Measurements from ENCODE around the gene DPY19L1. TPM values are rescaled to one million over a fixed set of nuclear protein-coding genes. Genes with fewer than 3 reads are reported as not detected.
"Not testable (repeated sequence)": the region's sequence is repeated elsewhere in the genome, so short reads cannot be mapped to it uniquely, and the experiment has no call there.

DPY19L1 gene
- polyA plus RNA-seq, 1 donor from 2014 or later: 6.3 TPM

DNA sequence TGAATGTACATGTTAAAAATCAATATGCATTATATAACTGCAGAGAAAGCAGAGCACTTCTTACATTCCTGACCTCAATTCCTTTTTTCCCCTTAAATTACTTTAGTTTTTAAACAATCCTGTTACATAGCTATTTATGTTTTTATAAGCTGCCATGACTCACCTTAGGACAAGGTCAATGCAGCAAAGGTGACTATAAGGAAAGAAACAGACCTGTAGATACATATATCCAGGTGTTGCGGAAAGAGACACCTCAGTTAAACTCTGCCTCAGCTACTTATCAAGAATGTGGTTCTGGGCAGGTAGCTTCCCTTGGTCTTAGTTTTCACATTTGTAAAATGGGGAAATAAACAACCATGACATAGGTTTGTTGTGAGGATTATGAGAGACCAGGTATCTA lies 105.5 kb downstream of the DPY19L1 start:
- H3K36me3 ChIP-seq (ENCODE audit: insufficient read depth, low read length): no peaks in the 10 kb centered on the region
- no peaks in the 10 kb centered on the region for H3K27me3 ChIP-seq (ENCODE audit: insufficient read depth, low read depth, low read length)
- no peaks in the 10 kb centered on the region for H3K79me2 ChIP-seq (replicated peaks; ENCODE audit: insufficient read depth, low read length)
- no peak overlapping the region for H3K9ac ChIP-seq (ENCODE audit: low read length)
- H3K9me2 ChIP-seq (ENCODE audit: insufficient read depth, low read length): no peaks in the 10 kb centered on the region
- no peaks in the 10 kb centered on the region for H4K20me1 ChIP-seq (ENCODE audit: insufficient read depth)
- H3F3A ChIP-seq (ENCODE audit: insufficient read depth, low read length, poor library complexity, severe bottlenecking): no peaks in the 10 kb centered on the region
- no peak overlapping the region for H3K4me2 ChIP-seq (ENCODE audit: low read length)
- TF ChIP-seq, protein P1, sequence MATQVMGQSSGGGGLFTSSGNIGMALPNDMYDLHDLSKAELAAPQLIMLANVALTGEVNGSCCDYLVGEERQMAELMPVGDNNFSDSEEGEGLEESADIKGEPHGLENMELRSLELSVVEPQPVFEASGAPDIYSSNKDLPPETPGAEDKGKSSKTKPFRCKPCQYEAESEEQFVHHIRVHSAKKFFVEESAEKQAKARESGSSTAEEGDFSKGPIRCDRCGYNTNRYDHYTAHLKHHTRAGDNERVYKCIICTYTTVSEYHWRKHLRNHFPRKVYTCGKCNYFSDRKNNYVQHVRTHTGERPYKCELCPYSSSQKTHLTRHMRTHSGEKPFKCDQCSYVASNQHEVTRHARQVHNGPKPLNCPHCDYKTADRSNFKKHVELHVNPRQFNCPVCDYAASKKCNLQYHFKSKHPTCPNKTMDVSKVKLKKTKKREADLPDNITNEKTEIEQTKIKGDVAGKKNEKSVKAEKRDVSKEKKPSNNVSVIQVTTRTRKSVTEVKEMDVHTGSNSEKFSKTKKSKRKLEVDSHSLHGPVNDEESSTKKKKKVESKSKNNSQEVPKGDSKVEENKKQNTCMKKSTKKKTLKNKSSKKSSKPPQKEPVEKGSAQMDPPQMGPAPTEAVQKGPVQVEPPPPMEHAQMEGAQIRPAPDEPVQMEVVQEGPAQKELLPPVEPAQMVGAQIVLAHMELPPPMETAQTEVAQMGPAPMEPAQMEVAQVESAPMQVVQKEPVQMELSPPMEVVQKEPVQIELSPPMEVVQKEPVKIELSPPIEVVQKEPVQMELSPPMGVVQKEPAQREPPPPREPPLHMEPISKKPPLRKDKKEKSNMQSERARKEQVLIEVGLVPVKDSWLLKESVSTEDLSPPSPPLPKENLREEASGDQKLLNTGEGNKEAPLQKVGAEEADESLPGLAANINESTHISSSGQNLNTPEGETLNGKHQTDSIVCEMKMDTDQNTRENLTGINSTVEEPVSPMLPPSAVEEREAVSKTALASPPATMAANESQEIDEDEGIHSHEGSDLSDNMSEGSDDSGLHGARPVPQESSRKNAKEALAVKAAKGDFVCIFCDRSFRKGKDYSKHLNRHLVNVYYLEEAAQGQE (IDR thresholded peaks at IDR 0.05; ENCODE audit: borderline replicate concordance): no peak
- TF ChIP-seq EZH2 (IDR thresholded peaks at IDR 0.05; ENCODE audit: borderline replicate concordance, insufficient read depth, low read length, poor library complexity, severe bottlenecking) (no peak), TAF1 (IDR thresholded peaks at IDR 0.05; ENCODE audit: low read depth) (no peak)
- H3K9me3 ChIP-seq (ENCODE audit: low read length): no peaks in the 10 kb centered on the region
- no peak overlapping the region for H3K27ac ChIP-seq (ENCODE audit: low read length)
- no peak overlapping the region for H2AFZ ChIP-seq (ENCODE audit: low read depth, low read length)
- no peak overlapping the region for H3K4me3 ChIP-seq (ENCODE audit: low read length)

DNA sequence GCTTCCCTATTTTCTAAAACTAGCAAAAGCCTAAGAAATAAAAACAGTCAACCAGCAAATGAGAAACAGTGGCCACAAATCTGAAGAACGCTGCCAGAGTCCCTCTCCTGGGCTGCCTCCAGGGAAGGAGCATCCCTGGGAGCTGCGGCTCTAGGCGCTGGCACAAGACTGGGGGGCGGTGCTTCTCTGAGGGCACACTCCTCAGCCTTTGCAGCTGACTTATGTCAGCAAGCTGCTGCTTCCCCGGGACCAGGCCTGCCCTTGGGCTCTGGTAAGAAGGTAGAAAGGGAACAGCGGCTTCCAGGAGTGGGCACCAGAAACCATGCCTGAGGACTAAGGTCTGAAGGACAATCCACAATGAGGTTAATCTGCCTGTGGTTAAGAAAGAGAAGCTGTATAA lies 107.5 kb downstream of the DPY19L1 start:
- H4K20me1 ChIP-seq (ENCODE audit: insufficient read depth); H3K4me2 ChIP-seq (ENCODE audit: low read length); H3K36me3 ChIP-seq (ENCODE audit: insufficient read depth, low read length); H3F3A ChIP-seq (ENCODE audit: insufficient read depth, low read length, poor library complexity, severe bottlenecking); H2AFZ ChIP-seq (ENCODE audit: low read depth, low read length); H3K27me3 ChIP-seq (ENCODE audit: insufficient read depth, low read depth, low read length); H3K9me2 ChIP-seq (ENCODE audit: insufficient read depth, low read length); H3K9ac ChIP-seq (ENCODE audit: low read length); H3K4me3 ChIP-seq (ENCODE audit: low read length); H3K27ac ChIP-seq (ENCODE audit: low read length); H3K79me2 ChIP-seq (replicated peaks; ENCODE audit: insufficient read depth, low read length); H3K9me3 ChIP-seq (ENCODE audit: low read length): not testable (repeated sequence)

DNA sequence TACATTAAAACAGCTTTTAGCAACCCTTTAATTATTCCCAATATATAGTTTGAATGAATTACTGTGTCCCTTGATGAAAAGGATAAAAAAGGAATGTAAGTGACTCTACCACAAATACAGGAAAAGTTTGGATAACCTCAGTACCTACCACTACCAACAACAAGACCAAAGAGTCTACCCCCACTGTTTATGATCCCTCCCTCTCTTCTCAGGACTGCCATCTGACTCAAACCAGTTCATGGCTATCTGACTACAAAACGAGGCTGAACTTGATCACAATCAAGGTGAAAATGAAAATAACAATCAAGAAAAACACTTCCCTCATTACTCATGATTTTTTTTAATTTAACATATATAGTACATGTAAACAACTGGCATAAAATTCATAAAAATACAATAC lies 108.7 kb downstream of the DPY19L1 start:
- H3K36me3 ChIP-seq (ENCODE audit: insufficient read depth, low read length): no peaks in the 10 kb centered on the region
- H4K20me1 ChIP-seq (ENCODE audit: insufficient read depth): no peaks in the 10 kb centered on the region
- no peak overlapping the region for H3K27ac ChIP-seq (ENCODE audit: low read length)
- no peaks in the 10 kb centered on the region for H3F3A ChIP-seq (ENCODE audit: insufficient read depth, low read length, poor library complexity, severe bottlenecking)
- H3K4me3 ChIP-seq (ENCODE audit: low read length): no peak overlapping the region
- H3K27me3 ChIP-seq (ENCODE audit: insufficient read depth, low read depth, low read length): no peaks in the 10 kb centered on the region
- no peak overlapping the region for H3K4me2 ChIP-seq (ENCODE audit: low read length)
- H3K9ac ChIP-seq (ENCODE audit: low read length): no peak overlapping the region
- no peaks in the 10 kb centered on the region for H3K79me2 ChIP-seq (replicated peaks; ENCODE audit: insufficient read depth, low read length)
- no peak overlapping the region for H2AFZ ChIP-seq (ENCODE audit: low read depth, low read length)
- no peaks in the 10 kb centered on the region for H3K9me3 ChIP-seq (ENCODE audit: low read length)
- no peaks in the 10 kb centered on the region for H3K9me2 ChIP-seq (ENCODE audit: insufficient read depth, low read length)
- TF ChIP-seq RAD21 (conservative IDR thresholded peaks at IDR 0.05) (no peak), TAF1 (IDR thresholded peaks at IDR 0.05; ENCODE audit: low read depth) (no peak), EZH2 (IDR thresholded peaks at IDR 0.05; ENCODE audit: borderline replicate concordance, insufficient read depth, low read length, poor library complexity, severe bottlenecking) (no peak), EP300 (conservative IDR thresholded peaks at IDR 0.05; ENCODE audit: poor library complexity, severe bottlenecking) (no peak), POLR2AphosphoS5 (IDR thresholded peaks at IDR 0.05) (no peak), SMC3 (conservative IDR thresholded peaks at IDR 0.05; ENCODE audit: poor library complexity) (no peak), MXI1 (conservative IDR thresholded peaks at IDR 0.05; ENCODE audit: poor library complexity, severe bottlenecking) (no peak)
- TF ChIP-seq, protein P1 (IDR thresholded peaks at IDR 0.05; ENCODE audit: borderline replicate concordance): no peak
- TF ChIP-seq, protein P2, sequence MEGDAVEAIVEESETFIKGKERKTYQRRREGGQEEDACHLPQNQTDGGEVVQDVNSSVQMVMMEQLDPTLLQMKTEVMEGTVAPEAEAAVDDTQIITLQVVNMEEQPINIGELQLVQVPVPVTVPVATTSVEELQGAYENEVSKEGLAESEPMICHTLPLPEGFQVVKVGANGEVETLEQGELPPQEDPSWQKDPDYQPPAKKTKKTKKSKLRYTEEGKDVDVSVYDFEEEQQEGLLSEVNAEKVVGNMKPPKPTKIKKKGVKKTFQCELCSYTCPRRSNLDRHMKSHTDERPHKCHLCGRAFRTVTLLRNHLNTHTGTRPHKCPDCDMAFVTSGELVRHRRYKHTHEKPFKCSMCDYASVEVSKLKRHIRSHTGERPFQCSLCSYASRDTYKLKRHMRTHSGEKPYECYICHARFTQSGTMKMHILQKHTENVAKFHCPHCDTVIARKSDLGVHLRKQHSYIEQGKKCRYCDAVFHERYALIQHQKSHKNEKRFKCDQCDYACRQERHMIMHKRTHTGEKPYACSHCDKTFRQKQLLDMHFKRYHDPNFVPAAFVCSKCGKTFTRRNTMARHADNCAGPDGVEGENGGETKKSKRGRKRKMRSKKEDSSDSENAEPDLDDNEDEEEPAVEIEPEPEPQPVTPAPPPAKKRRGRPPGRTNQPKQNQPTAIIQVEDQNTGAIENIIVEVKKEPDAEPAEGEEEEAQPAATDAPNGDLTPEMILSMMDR (IDR thresholded peaks at IDR 0.05; ENCODE audit: poor library complexity, severe bottlenecking): no peak

Data from neural cell (in vitro differentiated cells).